Stimulated activated CD4-positive, alpha-beta T cell treated with anti-CD3 and anti-CD28 coated beads, Interleukin-2, amount 100 ng/mL, for 48 hours (primary cell): ENCODE results near the gene ZC3H15.

Experiments used
- DNase-seq, 2 donors: peaks; one replicate each; pipeline ENCODE4 v3.0.0-alpha.2; 2020

The ZC3H15 gene

GRCh38 chr2:186546846-186547245, 60.8 kb downstream of the ZC3H15 start:
- DNase-seq: no peak

DNA sequence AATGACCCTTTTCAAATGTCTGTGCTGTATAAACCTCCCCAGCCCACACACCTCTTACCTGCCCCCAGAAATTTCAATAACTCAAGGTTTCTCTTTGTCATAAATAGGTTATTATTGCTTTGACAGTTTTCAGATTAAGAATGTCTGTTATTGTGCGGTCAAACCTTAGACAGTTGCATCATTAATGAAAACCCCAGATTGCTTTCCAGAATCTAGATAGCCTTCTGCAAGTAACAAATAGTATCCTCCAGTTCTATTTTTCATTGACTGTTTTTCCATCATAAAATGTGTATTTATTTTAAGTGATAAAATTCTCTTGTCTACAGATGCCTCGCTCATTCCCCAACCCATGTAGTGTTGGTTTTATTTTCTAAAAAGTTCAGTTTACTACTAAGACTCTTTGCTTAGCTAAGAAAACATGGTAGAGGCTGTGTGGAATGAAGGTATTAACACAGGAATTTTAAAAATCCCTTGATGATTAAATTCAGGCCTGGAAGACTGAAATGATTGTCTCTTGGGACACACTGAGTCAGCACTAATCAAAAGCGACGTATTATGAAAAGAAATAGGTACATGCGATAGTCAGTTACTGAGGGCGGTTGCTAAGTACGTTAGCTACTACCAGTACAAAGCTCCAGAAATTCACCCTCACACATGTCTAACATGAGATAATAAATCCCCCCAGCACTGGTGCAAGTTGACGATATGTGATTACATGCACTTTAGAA, 65.4 kb downstream of the ZC3H15 start:
- DNase-seq: no peak

DNA sequence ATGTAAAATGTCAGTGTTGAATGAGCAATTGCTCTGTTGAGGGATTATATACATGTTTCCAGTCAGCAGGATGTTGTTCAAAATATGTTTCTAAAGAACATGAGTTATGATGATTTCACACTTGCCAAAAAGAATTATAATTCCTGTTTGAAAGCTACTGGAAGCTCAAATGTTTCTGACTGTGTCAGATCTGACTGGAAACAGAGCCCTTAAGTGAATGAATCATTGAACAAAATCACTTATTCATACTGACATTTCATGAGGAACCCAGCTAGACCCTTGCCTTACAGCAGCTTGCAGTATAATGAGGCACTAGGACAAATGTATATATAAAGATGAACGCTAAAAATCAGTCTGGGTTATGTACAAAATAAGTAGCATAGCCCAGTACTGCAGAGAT, 68.4 kb downstream of the ZC3H15 start:
- no peak for DNase-seq

DNA sequence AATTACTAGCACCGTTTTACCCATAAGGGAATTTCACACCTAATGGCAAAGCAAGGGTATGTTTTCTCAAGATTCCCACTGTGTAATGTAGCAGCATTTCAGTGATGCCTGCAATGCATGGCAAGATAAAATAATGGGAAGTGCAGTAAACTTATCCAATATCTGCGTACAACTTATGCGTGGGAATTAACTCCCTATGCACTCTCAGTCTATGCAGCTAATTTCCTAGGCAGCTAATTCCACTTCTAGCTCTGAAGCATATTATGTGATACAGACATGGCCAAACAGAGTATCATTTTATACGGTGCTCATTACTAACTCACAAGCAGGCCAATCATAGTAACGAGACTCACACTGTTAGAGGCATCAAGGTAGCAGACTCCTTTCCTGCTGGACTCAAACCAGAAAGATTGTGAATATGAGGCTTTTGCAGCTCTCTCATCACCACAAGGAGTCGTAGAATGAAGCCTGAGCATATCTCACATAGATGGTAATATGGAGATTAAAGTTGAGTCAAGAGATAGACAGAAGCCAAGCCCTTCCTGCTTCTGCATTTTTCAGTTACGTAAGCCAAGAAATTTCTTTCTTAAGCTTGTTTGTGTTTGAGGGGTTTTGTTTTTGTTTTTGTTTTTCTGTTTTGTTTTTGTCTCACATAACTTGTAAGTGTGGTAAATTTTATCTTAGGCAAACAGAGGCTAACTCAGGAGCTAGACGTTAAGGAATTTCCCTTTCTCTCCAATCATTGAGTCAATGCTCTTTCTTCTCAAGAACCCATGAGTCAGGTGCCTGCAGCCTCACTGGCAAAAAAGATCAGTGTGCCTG, 69.0 kb downstream of the ZC3H15 start:
- no peak for DNase-seq

- no peak for DNase-seq
These were observed 72.6 kb downstream of the ZC3H15 start for GRCh38 chr2:186558512-186559276.
